ENCODE measurements around the gene EEF1AKMT1. TPM values are rescaled to one million over a fixed set of nuclear protein-coding genes. Genes with fewer than 3 reads are reported as not detected.

EEF1AKMT1 gene
- total RNA-seq, 1 experiment from 2014 or later, result 9.8 TPM

DNA sequence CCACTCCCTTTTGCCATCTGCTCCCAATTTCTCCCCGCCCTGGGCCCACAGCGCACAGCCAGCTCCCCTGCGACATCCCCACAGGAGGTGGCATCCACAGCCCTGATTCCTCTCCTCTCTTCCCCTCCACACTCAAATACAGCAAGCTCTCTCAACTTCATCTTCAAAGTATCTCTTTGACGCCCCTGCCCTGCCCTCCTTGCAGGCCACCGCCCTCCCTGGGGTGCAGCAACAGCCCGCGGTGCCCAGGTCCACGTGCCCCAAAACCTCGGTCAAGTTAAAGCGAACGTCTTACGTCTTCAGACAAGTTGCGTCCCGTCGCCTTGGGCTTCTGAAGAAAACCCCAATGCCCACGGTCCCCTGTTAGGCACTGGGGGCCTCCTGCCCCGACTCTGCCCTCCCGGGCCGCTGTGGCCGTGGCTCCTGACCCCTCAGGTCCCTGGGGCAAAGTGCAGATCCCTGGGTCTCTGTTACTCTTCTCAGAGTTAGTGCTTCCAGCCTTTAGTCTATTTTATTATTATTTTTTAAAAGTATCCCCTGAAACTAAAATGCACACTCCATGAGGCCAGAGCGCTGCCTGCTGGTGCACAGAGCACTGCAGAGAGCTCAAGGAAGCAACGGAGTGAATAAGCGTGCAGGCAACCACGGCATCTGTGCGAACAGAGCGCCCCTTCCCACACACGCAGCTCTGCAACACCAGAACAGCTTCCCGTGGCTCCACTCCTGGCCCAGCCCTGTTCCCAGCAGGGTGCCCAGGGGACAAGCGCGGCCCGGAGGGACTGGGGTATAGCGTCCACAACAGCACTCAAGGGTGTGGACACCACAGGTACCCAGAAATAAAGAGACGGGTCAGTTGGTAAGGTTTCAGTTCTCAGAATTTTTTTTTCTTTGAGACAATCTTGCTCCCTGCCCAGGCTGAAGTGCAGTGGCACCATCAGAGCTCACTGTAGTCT, 43.9 kb downstream of the EEF1AKMT1 start (continued):
- no peak for TF ChIP-seq CTCF (IDR thresholded peaks at IDR 0.05 in 2 of 3, conservative IDR thresholded peaks at IDR 0.05 in 1 of 3; ENCODE audit: borderline replicate concordance in 1 of 3, insufficient read depth in 1 of 3, low read depth in 2 of 3, low read length in 2 of 3)

- TF ChIP-seq, protein P1, sequence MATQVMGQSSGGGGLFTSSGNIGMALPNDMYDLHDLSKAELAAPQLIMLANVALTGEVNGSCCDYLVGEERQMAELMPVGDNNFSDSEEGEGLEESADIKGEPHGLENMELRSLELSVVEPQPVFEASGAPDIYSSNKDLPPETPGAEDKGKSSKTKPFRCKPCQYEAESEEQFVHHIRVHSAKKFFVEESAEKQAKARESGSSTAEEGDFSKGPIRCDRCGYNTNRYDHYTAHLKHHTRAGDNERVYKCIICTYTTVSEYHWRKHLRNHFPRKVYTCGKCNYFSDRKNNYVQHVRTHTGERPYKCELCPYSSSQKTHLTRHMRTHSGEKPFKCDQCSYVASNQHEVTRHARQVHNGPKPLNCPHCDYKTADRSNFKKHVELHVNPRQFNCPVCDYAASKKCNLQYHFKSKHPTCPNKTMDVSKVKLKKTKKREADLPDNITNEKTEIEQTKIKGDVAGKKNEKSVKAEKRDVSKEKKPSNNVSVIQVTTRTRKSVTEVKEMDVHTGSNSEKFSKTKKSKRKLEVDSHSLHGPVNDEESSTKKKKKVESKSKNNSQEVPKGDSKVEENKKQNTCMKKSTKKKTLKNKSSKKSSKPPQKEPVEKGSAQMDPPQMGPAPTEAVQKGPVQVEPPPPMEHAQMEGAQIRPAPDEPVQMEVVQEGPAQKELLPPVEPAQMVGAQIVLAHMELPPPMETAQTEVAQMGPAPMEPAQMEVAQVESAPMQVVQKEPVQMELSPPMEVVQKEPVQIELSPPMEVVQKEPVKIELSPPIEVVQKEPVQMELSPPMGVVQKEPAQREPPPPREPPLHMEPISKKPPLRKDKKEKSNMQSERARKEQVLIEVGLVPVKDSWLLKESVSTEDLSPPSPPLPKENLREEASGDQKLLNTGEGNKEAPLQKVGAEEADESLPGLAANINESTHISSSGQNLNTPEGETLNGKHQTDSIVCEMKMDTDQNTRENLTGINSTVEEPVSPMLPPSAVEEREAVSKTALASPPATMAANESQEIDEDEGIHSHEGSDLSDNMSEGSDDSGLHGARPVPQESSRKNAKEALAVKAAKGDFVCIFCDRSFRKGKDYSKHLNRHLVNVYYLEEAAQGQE (IDR thresholded peaks at IDR 0.05; ENCODE audit: low read depth), result no peak
- no peak for TF ChIP-seq EZH2 (IDR thresholded peaks at IDR 0.05)
- no peak for TF ChIP-seq ATF3 (IDR thresholded peaks at IDR 0.05)
- TF ChIP-seq FOSL1 (IDR thresholded peaks at IDR 0.05; ENCODE audit: low read depth), result no peak
- TF ChIP-seq SIN3A (IDR thresholded peaks at IDR 0.05; ENCODE audit: low read depth), result no peak
- no peak for TF ChIP-seq SRF (IDR thresholded peaks at IDR 0.05; ENCODE audit: low read depth)
- no peak for TF ChIP-seq EZH2phosphoT487 (IDR thresholded peaks at IDR 0.05; ENCODE audit: borderline replicate concordance)
- no peak for TF ChIP-seq EGR1 (IDR thresholded peaks at IDR 0.05; ENCODE audit: low read depth)
- TF ChIP-seq, protein P2, sequence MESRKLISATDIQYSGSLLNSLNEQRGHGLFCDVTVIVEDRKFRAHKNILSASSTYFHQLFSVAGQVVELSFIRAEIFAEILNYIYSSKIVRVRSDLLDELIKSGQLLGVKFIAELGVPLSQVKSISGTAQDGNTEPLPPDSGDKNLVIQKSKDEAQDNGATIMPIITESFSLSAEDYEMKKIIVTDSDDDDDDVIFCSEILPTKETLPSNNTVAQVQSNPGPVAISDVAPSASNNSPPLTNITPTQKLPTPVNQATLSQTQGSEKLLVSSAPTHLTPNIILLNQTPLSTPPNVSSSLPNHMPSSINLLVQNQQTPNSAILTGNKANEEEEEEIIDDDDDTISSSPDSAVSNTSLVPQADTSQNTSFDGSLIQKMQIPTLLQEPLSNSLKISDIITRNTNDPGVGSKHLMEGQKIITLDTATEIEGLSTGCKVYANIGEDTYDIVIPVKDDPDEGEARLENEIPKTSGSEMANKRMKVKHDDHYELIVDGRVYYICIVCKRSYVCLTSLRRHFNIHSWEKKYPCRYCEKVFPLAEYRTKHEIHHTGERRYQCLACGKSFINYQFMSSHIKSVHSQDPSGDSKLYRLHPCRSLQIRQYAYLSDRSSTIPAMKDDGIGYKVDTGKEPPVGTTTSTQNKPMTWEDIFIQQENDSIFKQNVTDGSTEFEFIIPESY (IDR thresholded peaks at IDR 0.05; ENCODE audit: extremely low read depth, insufficient replicate concordance, low read length), result no peak
- no peak for TF ChIP-seq ZFX (IDR thresholded peaks at IDR 0.05)
- no peak for TF ChIP-seq CEBPB (IDR thresholded peaks at IDR 0.05; ENCODE audit: low read depth)
- no peak for TF ChIP-seq POLR2A (IDR thresholded peaks at IDR 0.05; ENCODE audit: borderline replicate concordance, extremely low read depth, insufficient read depth, insufficient read length)
- no peak for TF ChIP-seq ZNF274 (IDR thresholded peaks at IDR 0.05; ENCODE audit: low read depth, low read length)
- no peak for TF ChIP-seq MAX (IDR thresholded peaks at IDR 0.05)
- Histone ChIP-seq H3K9me2 (ENCODE audit: insufficient read depth) (no peaks in the 10 kb centered on the region), H3K4me2 (ENCODE audit: low read length) (no peak overlapping the region), H3K27me3 (ENCODE audit: insufficient read depth, low read length) (no peaks in the 10 kb centered on the region), H2AFZ (ENCODE audit: low read depth, low read length, poor library complexity, severe bottlenecking) (no peak overlapping the region), H4K20me1 (ENCODE audit: insufficient read depth) (no peaks in the 10 kb centered on the region), H3K79me2 (ENCODE audit: insufficient read depth, low read length) (no peaks in the 10 kb centered on the region), H3K4me3 (replicated peaks in 1 of 2; ENCODE audit: low read depth in 1 of 2, low read length in 2 of 2) (no peak overlapping the region), H3K27ac (ENCODE audit: low read depth, low read length) (no peak overlapping the region), H3K36me3 (ENCODE audit: control insufficient read depth in 1 of 2, insufficient read depth in 2 of 2, low read length in 2 of 2) (no peaks in the 10 kb centered on the region), H3K9me3 (ENCODE audit: control insufficient read depth in 1 of 2, insufficient read depth in 1 of 2, low read depth in 1 of 2, low read length in 2 of 2) (no peaks in the 10 kb centered on the region), H3K4me1 (ENCODE audit: control insufficient read depth in 1 of 2, insufficient read depth in 2 of 2, low read length in 2 of 2) (no peaks in the 10 kb centered on the region), H3K9ac (ENCODE audit: low read length) (no peak overlapping the region)
- no peak for ATAC-seq
- RAD21 ChIA-PET (ENCODE audit: low non-redundant PET in 1 of 2, low total read pairs in 2 of 2, uncharacterized antibody in 2 of 2, unreplicated experiment in 2 of 2), result no interaction called here
- intact Hi-C loops (cut with micrococcal nuclease), result no loop called here
- CTCF ChIA-PET, result no interaction called here
- no peak for DNase-seq (ENCODE audit: low read depth, low spot score)
- BruUV-seq (replicated peaks), result no TSS peak
- POLR2A ChIA-PET, result no interaction called here
Measured at GRCh38 chr13:20728579-20729311, 45.0 kb downstream of the EEF1AKMT1 start.
